ENCODE results near the gene DMAC1. TPM values are rescaled to one million over a fixed set of nuclear protein-coding genes. Genes with fewer than 3 reads are reported as not detected.

DMAC1 gene
- total RNA-seq, 1 experiment from 2014 or later, result 67.3 TPM

- no peaks in the 10 kb centered on the region for H3K9me3 ChIP-seq
- H3K4me1 Mint-ChIP-seq (ENCODE audit: low read depth, unreplicated experiment), result no peaks in the 10 kb centered on the region
- no peak overlapping the region for H3K4me3 Mint-ChIP-seq (ENCODE audit: unreplicated experiment)
- no peak for TF ChIP-seq CTCF (IDR thresholded peaks at IDR 0.05; ENCODE audit: insufficient read depth in 1 of 2, low read depth in 1 of 2, low read length in 1 of 2, severe bottlenecking in 1 of 2, unreplicated experiment in 1 of 2)
- intact Hi-C loops (cut with micrococcal nuclease; ENCODE audit: unreplicated experiment), result no loop called here
- BruUV-seq (replicated peaks), result no TSS peak
- no peaks in the 10 kb centered on the region for H3K4me1 ChIP-seq
- no peak overlapping the region for H3K27ac Mint-ChIP-seq (ENCODE audit: unreplicated experiment)
- ChIA-PET CTCF (no interaction called here), POLR2A (no interaction called here)
- peaks cover 4% of the 10 kb centered on the region for H3K9me3 Mint-ChIP-seq (ENCODE audit: unreplicated experiment)
- H3K36me3 ChIP-seq (ENCODE audit: control insufficient read depth, insufficient read depth, low read length), result no peaks in the 10 kb centered on the region
- H3K27me3 ChIP-seq (replicated peaks; ENCODE audit: control insufficient read depth, insufficient read depth, low read length), result no peaks in the 10 kb centered on the region
- no peak overlapping the region for H3K4me3 ChIP-seq (ENCODE audit: low read depth, low read length)
- no peaks in the 10 kb centered on the region for H3K27me3 Mint-ChIP-seq (ENCODE audit: insufficient read depth, unreplicated experiment)
- no peak for DNase-seq
- H3K36me3 Mint-ChIP-seq (ENCODE audit: insufficient read depth, unreplicated experiment), result no peaks in the 10 kb centered on the region
Observed at GRCh38 chr9:7828334-7828733, 28.8 kb upstream of the DMAC1 start.

- intact Hi-C loops (cut with micrococcal nuclease; ENCODE audit: unreplicated experiment), result no loop called here
- H3K4me1 ChIP-seq, result no peaks in the 10 kb centered on the region
- H3K36me3 Mint-ChIP-seq (ENCODE audit: insufficient read depth, unreplicated experiment), result no peaks in the 10 kb centered on the region
- H3K4me1 Mint-ChIP-seq (ENCODE audit: low read depth, unreplicated experiment), result no peaks in the 10 kb centered on the region
- no peak for DNase-seq
- BruUV-seq (replicated peaks), result no TSS peak
- H3K4me3 ChIP-seq (ENCODE audit: low read depth, low read length), result no peak overlapping the region
- ChIA-PET CTCF (no interaction called here), POLR2A (no interaction called here)
- no peaks in the 10 kb centered on the region for H3K27me3 ChIP-seq (replicated peaks; ENCODE audit: control insufficient read depth, insufficient read depth, low read length)
- no peaks in the 10 kb centered on the region for H3K27me3 Mint-ChIP-seq (ENCODE audit: insufficient read depth, unreplicated experiment)
- H3K36me3 ChIP-seq (ENCODE audit: control insufficient read depth, insufficient read depth, low read length), result no peaks in the 10 kb centered on the region
- H3K4me3 Mint-ChIP-seq (ENCODE audit: unreplicated experiment), result no peak overlapping the region
- no peak overlapping the region for H3K27ac Mint-ChIP-seq (ENCODE audit: unreplicated experiment)
- TF ChIP-seq CTCF (IDR thresholded peaks at IDR 0.05; ENCODE audit: insufficient read depth in 1 of 2, low read depth in 1 of 2, low read length in 1 of 2, severe bottlenecking in 1 of 2, unreplicated experiment in 1 of 2), result no peak
- no peaks in the 10 kb centered on the region for H3K9me3 ChIP-seq
- H3K9me3 Mint-ChIP-seq (ENCODE audit: unreplicated experiment), result no peaks in the 10 kb centered on the region
Observed at GRCh38 chr9:7827792-7828191, 28.2 kb upstream of the DMAC1 start.

- H3K36me3 Mint-ChIP-seq (ENCODE audit: insufficient read depth, unreplicated experiment), result no peaks in the 10 kb centered on the region
- no peaks in the 10 kb centered on the region for H3K27me3 Mint-ChIP-seq (ENCODE audit: insufficient read depth, unreplicated experiment)
- no peak for TF ChIP-seq CTCF (IDR thresholded peaks at IDR 0.05; ENCODE audit: insufficient read depth in 1 of 2, low read depth in 1 of 2, low read length in 1 of 2, severe bottlenecking in 1 of 2, unreplicated experiment in 1 of 2)
- H3K27me3 ChIP-seq (replicated peaks; ENCODE audit: control insufficient read depth, insufficient read depth, low read length), result no peaks in the 10 kb centered on the region
- no peak overlapping the region for H3K4me3 Mint-ChIP-seq (ENCODE audit: unreplicated experiment)
- no peaks in the 10 kb centered on the region for H3K9me3 ChIP-seq
- H3K4me1 ChIP-seq, result no peaks in the 10 kb centered on the region
- no peak overlapping the region for H3K27ac Mint-ChIP-seq (ENCODE audit: unreplicated experiment)
- no peak overlapping the region for H3K4me3 ChIP-seq (ENCODE audit: low read depth, low read length)
- no TSS peak for BruUV-seq (replicated peaks)
- H3K36me3 ChIP-seq (ENCODE audit: control insufficient read depth, insufficient read depth, low read length), result no peaks in the 10 kb centered on the region
- intact Hi-C loops (cut with micrococcal nuclease; ENCODE audit: unreplicated experiment), result no loop called here
- H3K9me3 Mint-ChIP-seq (ENCODE audit: unreplicated experiment), result no peaks in the 10 kb centered on the region
- no peak for DNase-seq
- H3K4me1 Mint-ChIP-seq (ENCODE audit: low read depth, unreplicated experiment), result no peaks in the 10 kb centered on the region
- ChIA-PET CTCF (no interaction called here), POLR2A (no interaction called here)
Observed at GRCh38 chr9:7827056-7827455, 27.5 kb upstream of the DMAC1 start.

Measured in Caco-2 (cell line).